Chondrocyte (in vitro differentiated cells): ENCODE results near the gene FBXO41. TPM values are rescaled to one million over a fixed set of nuclear protein-coding genes. Genes with fewer than 3 reads are reported as not detected.

Source experiments
- DNase-seq: peaks from one replicate; pipeline ENCODE4 v3.0.0; 2021; ENCODE audit warnings: mixed read lengths, low spot score
- H3K27ac Mint-ChIP-seq: one replicate; pipeline ENCODE4 v1.8.0; 2021; ENCODE audit warnings: mild to moderate bottlenecking, moderate library complexity, mixed read lengths; ENCODE audit not compliant: unreplicated experiment
- H3K27me3 Mint-ChIP-seq: 2 replicates; pipeline ENCODE4 v1.8.0; 2021; ENCODE audit warnings: low read depth, mixed read lengths
- H3K36me3 Mint-ChIP-seq: 2 replicates; pipeline ENCODE4 v1.8.0; 2021; ENCODE audit warnings: low read depth, mixed read lengths
- H3K4me1 Mint-ChIP-seq: 2 replicates; pipeline ENCODE4 v1.8.0; 2021; ENCODE audit warnings: low read depth, mild to moderate bottlenecking, mixed read lengths
- H3K4me3 Mint-ChIP-seq: one replicate; pipeline ENCODE4 v1.8.0; 2021; ENCODE audit warnings: mild to moderate bottlenecking, moderate library complexity, mixed read lengths; ENCODE audit not compliant: unreplicated experiment
- H3K9me3 Mint-ChIP-seq: 2 replicates; pipeline ENCODE4 v1.8.0; 2021; ENCODE audit warnings: low read depth, mixed read lengths
- CTCF ChIP-seq: fragments of 200-600 bp; sonication (generic); IDR thresholded peaks from 2 replicates; pipeline ENCODE4 v1.5.0; 2021; ENCODE audit warnings: antibody characterized with exemption, mild to moderate bottlenecking, moderate library complexity
- total RNA-seq: library from RNA; stranded (reverse); gene quantifications from 3 replicates; pipeline ENCODE4 v1.2.1, GENCODE V29; 2021

The FBXO41 gene
- total RNA-seq, 1 donor from 2014 or later, result 4.0 TPM

GRCh38 chr2:73205611-73206010 is 78.7 kb downstream of the FBXO41 start:
- peak; percentile 32 for DNase-seq
- H3K9me3 Mint-ChIP-seq, result no peaks in the 10 kb centered on the region
- H3K27ac Mint-ChIP-seq, result no peak overlapping the region
- H3K36me3 Mint-ChIP-seq, result peaks cover 1% of the 10 kb centered on the region
- peaks cover 45% of the 10 kb centered on the region for H3K27me3 Mint-ChIP-seq
- no peak overlapping the region for H3K4me3 Mint-ChIP-seq
- peaks cover 6% of the 10 kb centered on the region for H3K4me1 Mint-ChIP-seq
- TF ChIP-seq CTCF, result no peak

Other genes starting within 250 kb of the FBXO41 start
- 10.6 to 18.1 TPM (median 13.5 TPM) in 3 replicates for gene SFXN5, start 212.8 kb downstream of the FBXO41 start, total RNA-seq
- 39.8 to 54.7 TPM (median 53.1 TPM) in 3 replicates for gene RAB11FIP5, start 171.5 kb downstream of the FBXO41 start, total RNA-seq
- not detected in 3 replicates for gene NOTO, start 81.9 kb downstream of the FBXO41 start, total RNA-seq
- gene SMYD5, start 70.2 kb downstream of the FBXO41 start, total RNA-seq, result 10.0 to 12.6 TPM (median 11.7 TPM) in 3 replicates
- 21.7 to 32.4 TPM (median 23.0 TPM) in 3 replicates for gene PRADC1, start 51.2 kb downstream of the FBXO41 start, total RNA-seq
- 182 to 214 TPM (median 192 TPM) in 3 replicates for gene CCT7, start 50.2 kb downstream of the FBXO41 start, total RNA-seq
- gene EGR4, start 9.1 kb upstream of the FBXO41 start, total RNA-seq, result not detected in 3 replicates
- gene ALMS1, start 101.4 kb upstream of the FBXO41 start, total RNA-seq, result 20.0 to 21.4 TPM (median 20.3 TPM) in 3 replicates